Stimulated activated naive B cell treated with anti-CD40 and anti-IgM and Interleukin-4, amounts not matched to agents 10 μg/mL and 1 μg/mL and 100 μg/mL, for 72 hours (primary cell): ENCODE data around the gene SMAD7.
A peak's percentile ranks its signal among the peaks of the same experiment; 100 is the strongest.

Experiments
- ATAC-seq, 2 donors: fragments of 150-1000 bp; cut with Tn5 transposase; replicated peaks; 2 replicates each; pipeline ENCODE4 v1.10.0; 2021; ENCODE audit warnings: moderate library complexity in 1 of 2
- DNase-seq: peaks from one replicate; pipeline ENCODE4 v3.0.0; 2021
- H3K27ac Mint-ChIP-seq: one replicate; pipeline ENCODE4 v1.8.0; 2022; ENCODE audit warnings: mild to moderate bottlenecking, mixed read lengths
- H3K27me3 Mint-ChIP-seq, 2 donors: one replicate each; pipeline ENCODE4 v1.8.0; 2022; ENCODE audit warnings: mixed read lengths in 2 of 2
- H3K36me3 Mint-ChIP-seq, 2 donors: one replicate each; pipeline ENCODE4 v1.8.0; 2022; ENCODE audit warnings: mixed read lengths in 2 of 2, mild to moderate bottlenecking in 1 of 2
- H3K4me1 Mint-ChIP-seq, 2 donors: one replicate each; pipeline ENCODE4 v1.8.0; 2022; ENCODE audit warnings: mixed read lengths in 2 of 2, mild to moderate bottlenecking in 1 of 2
- H3K4me3 Mint-ChIP-seq, 2 donors: one replicate each; pipeline ENCODE4 v1.8.0; 2022; ENCODE audit warnings: mild to moderate bottlenecking in 2 of 2, mixed read lengths in 2 of 2, moderate library complexity in 1 of 2
- H3K9me3 Mint-ChIP-seq, 2 donors: one replicate each; pipeline ENCODE4 v1.8.0; 2022; ENCODE audit warnings: mixed read lengths in 2 of 2, mild to moderate bottlenecking in 1 of 2

The SMAD7 gene

GRCh38 chr18:48929212-48929612 lies 21.6 kb downstream of the SMAD7 start:
- Mint-ChIP-seq H3K4me1 (peaks cover 72 to 100% of the 10 kb centered on the region in 2 donors), H3K27me3 (no peaks in the 10 kb centered on the region), H3K4me3 (peak overlapping the region; percentile 58 to 75), H3K9me3 (no peaks in the 10 kb centered on the region), H3K27ac (peak overlapping the region; percentile 96), H3K36me3 (peaks cover 28 to 66% of the 10 kb centered on the region in 2 donors)
- DNase-seq (no peak), ATAC-seq (no peak)

- H3K27me3 Mint-ChIP-seq: no peaks in the 10 kb centered on the region
- peak overlapping the region; percentile 96 for H3K27ac Mint-ChIP-seq
- no peaks in the 10 kb centered on the region for H3K9me3 Mint-ChIP-seq
- peak; percentile 91 to 95 for ATAC-seq
- H3K4me3 Mint-ChIP-seq: peak overlapping the region; percentile 58 to 75
- DNase-seq: peak; percentile 71
- H3K4me1 Mint-ChIP-seq: peaks cover 72 to 100% of the 10 kb centered on the region in 2 donors
- H3K36me3 Mint-ChIP-seq: peaks cover 29 to 65% of the 10 kb centered on the region in 2 donors
These were observed 22.0 kb downstream of the SMAD7 start for GRCh38 chr18:48928787-48929186.

GRCh38 chr18:48927286-48928080 lies 23.3 kb downstream of the SMAD7 start:
- ATAC-seq (no peak), DNase-seq (no peak)
- Mint-ChIP-seq H3K9me3 (no peaks in the 10 kb centered on the region), H3K27ac (peak overlapping the region; percentile 83), H3K4me1 (peaks cover 73 to 100% of the 10 kb centered on the region in 2 donors), H3K4me3 (peak overlapping the region in 1 of 2 donors; percentile 17), H3K27me3 (no peaks in the 10 kb centered on the region), H3K36me3 (peaks cover 39 to 66% of the 10 kb centered on the region in 2 donors)

GRCh38 chr18:48926420-48926857 lies 24.3 kb downstream of the SMAD7 start:
- Mint-ChIP-seq H3K36me3 (peaks cover 37 to 59% of the 10 kb centered on the region in 2 donors), H3K4me1 (peaks cover 66 to 91% of the 10 kb centered on the region in 2 donors), H3K27me3 (no peaks in the 10 kb centered on the region), H3K27ac (peak overlapping the region; percentile 83), H3K9me3 (no peaks in the 10 kb centered on the region), H3K4me3 (no peak overlapping the region)
- DNase-seq (no peak), ATAC-seq (no peak)

- peaks cover 38 to 60% of the 10 kb centered on the region in 2 donors for H3K36me3 Mint-ChIP-seq
- no peak for ATAC-seq
These were observed 25.3 kb downstream of the SMAD7 start for GRCh38 chr18:48925491-48925780.

GRCh38 chr18:48924630-48925490 lies 25.9 kb downstream of the SMAD7 start:
- Mint-ChIP-seq H3K27ac (peak overlapping the region; percentile 92), H3K4me1 (peaks cover 63 to 83% of the 10 kb centered on the region in 2 donors), H3K4me3 (peak overlapping the region; percentile 31 to 75), H3K36me3 (peaks cover 39 to 60% of the 10 kb centered on the region in 2 donors), H3K9me3 (no peaks in the 10 kb centered on the region), H3K27me3 (no peaks in the 10 kb centered on the region)
- ATAC-seq (no peak), DNase-seq (no peak)

More at GRCh38 chr18:48925491-48925780, 25.3 kb downstream of the SMAD7 start:
- H3K4me1 Mint-ChIP-seq: peaks cover 64 to 84% of the 10 kb centered on the region in 2 donors
- H3K4me3 Mint-ChIP-seq: peak overlapping the region in 1 of 2 donors; percentile 75
- H3K27me3 Mint-ChIP-seq: no peaks in the 10 kb centered on the region
- no peaks in the 10 kb centered on the region for H3K9me3 Mint-ChIP-seq
- no peak for DNase-seq
- peak overlapping the region; percentile 92 for H3K27ac Mint-ChIP-seq

GRCh38 chr18:48923746-48924629 lies 26.8 kb downstream of the SMAD7 start:
- peak overlapping the region; percentile 37 to 75 for H3K4me3 Mint-ChIP-seq
- peaks cover 44 to 61% of the 10 kb centered on the region in 2 donors for H3K36me3 Mint-ChIP-seq
- no peaks in the 10 kb centered on the region for H3K9me3 Mint-ChIP-seq
- H3K27me3 Mint-ChIP-seq: no peaks in the 10 kb centered on the region
- H3K4me1 Mint-ChIP-seq: peaks cover 61 to 79% of the 10 kb centered on the region in 2 donors
- no peak for DNase-seq
- H3K27ac Mint-ChIP-seq: peak overlapping the region; percentile 86
- peak in 1 of 2 donors; percentile 19 for ATAC-seq

GRCh38 chr18:48922801-48923730 lies 27.7 kb downstream of the SMAD7 start:
- peaks cover 44 to 55% of the 10 kb centered on the region in 2 donors for H3K36me3 Mint-ChIP-seq
- peak overlapping the region; percentile 51 to 68 for H3K4me3 Mint-ChIP-seq
- peak overlapping the region; percentile 86 for H3K27ac Mint-ChIP-seq
- DNase-seq (no peak), ATAC-seq (peak in 1 of 2 donors; percentile 7)
- H3K9me3 Mint-ChIP-seq: no peaks in the 10 kb centered on the region
- no peaks in the 10 kb centered on the region for H3K27me3 Mint-ChIP-seq
- peaks cover 54 to 70% of the 10 kb centered on the region in 2 donors for H3K4me1 Mint-ChIP-seq

- no peak overlapping the region for H3K27ac Mint-ChIP-seq
- peak overlapping the region; percentile 49 to 68 for H3K4me3 Mint-ChIP-seq
- no peaks in the 10 kb centered on the region for H3K27me3 Mint-ChIP-seq
- peaks cover 41 to 57% of the 10 kb centered on the region in 2 donors for H3K36me3 Mint-ChIP-seq
- ATAC-seq: no peak
- H3K9me3 Mint-ChIP-seq: no peaks in the 10 kb centered on the region
- peaks cover 57 to 69% of the 10 kb centered on the region in 2 donors for H3K4me1 Mint-ChIP-seq
- DNase-seq: no peak
These were observed 28.5 kb downstream of the SMAD7 start for GRCh38 chr18:48922226-48922800.

GRCh38 chr18:48921305-48922225 lies 29.2 kb downstream of the SMAD7 start:
- Mint-ChIP-seq H3K9me3 (no peaks in the 10 kb centered on the region), H3K4me1 (peaks cover 51 to 68% of the 10 kb centered on the region in 2 donors), H3K36me3 (peaks cover 36 to 56% of the 10 kb centered on the region in 2 donors), H3K27ac (no peak overlapping the region), H3K4me3 (no peak overlapping the region), H3K27me3 (no peaks in the 10 kb centered on the region)
- DNase-seq (no peak), ATAC-seq (no peak)

- Mint-ChIP-seq H3K4me3 (no peak overlapping the region), H3K36me3 (peaks cover 36 to 50% of the 10 kb centered on the region in 2 donors), H3K27me3 (no peaks in the 10 kb centered on the region), H3K4me1 (peaks cover 49 to 58% of the 10 kb centered on the region in 2 donors), H3K27ac (no peak overlapping the region), H3K9me3 (no peaks in the 10 kb centered on the region)
- ATAC-seq (no peak), DNase-seq (no peak)
These were observed 30.2 kb downstream of the SMAD7 start for GRCh38 chr18:48920408-48921038.
